H1 (cell line): ENCODE data around the gene ARMC5. TPM values are rescaled to one million over a fixed set of nuclear protein-coding genes. Genes with fewer than 3 reads are reported as not detected.

Source experiments
- CTBP2 ChIP-seq: IDR thresholded peaks from 2 replicates; pipeline ENCODE4 v1.7.0; 2011; ENCODE audit warnings: borderline replicate concordance, mild to moderate bottlenecking, moderate library complexity, mixed read lengths, low read length; ENCODE audit not compliant: insufficient read depth, insufficient read length
- EGR1 ChIP-seq: IDR thresholded peaks from 2 replicates; pipeline ENCODE4 v1.6.1; 2011; ENCODE audit warnings: low read depth, low read length, borderline replicate concordance
- KDM1A ChIP-seq: fragments of 200-600, 300-600 bp; sonication (generic); IDR thresholded peaks from 2 replicates; pipeline ENCODE4 v1.7.1; 2016; ENCODE audit warnings: mild to moderate bottlenecking, low read length, borderline replicate concordance
- polyA plus RNA-seq, 7 experiments: library from polyadenylated mRNA; depleted of rRNA in 3 of 7; stranded (reverse) in 5 of 7; unstranded in 2 of 7; fragments of >200 nt in 5 of 7; fragments of 200-250 nt in 2 of 7; gene quantifications; 1 replicate in 5 of 7; 2 replicates in 1 of 7; 4 replicates in 1 of 7; pipeline versions ENCODE4 v1.2.1 to v1.2.3, GENCODE V29; 2011 to 2013; ENCODE audit warnings: missing spikeins in 2 of 7, mixed read lengths in 2 of 7
- total RNA-seq: library from RNA; stranded (reverse); fragmentation: NEBNext Ultra II Directional; extraction: Animal tissue kit (Norgen Biotek cat#: 25700); gene quantifications from 2 replicates; pipeline ENCODE4 v1.2.1, GENCODE V29; 2021

Gene ARMC5
- total and polyA plus RNA-seq, 2 of the 8 experiments (the other 6 are each of a cell fraction or from before 2014, with no cell fraction given): 7.8 to 8.7 TPM

- TF ChIP-seq CTBP2 (no peak), KDM1A (peak; percentile 13; the same call in 1 of the 2 replicates), EGR1 (no peak)
- TF ChIP-seq, all 59 proteins: peak for 6
Measured at GRCh38 chr16:31458073-31458843, 1.0 kb upstream of the ARMC5 start (continued).
